GM21360 (cell line): ENCODE measurements around the gene CHFR.
"Not testable (repeated sequence)": the region's sequence is repeated elsewhere in the genome, so short reads cannot be mapped to it uniquely, and the experiment has no call there.

Experiments
- ATAC-seq: cut with Tn5 transposase; IDR thresholded peaks from one replicate; pipeline ENCODE4 v1.9.1; 2021; ENCODE audit warnings: mild to moderate bottlenecking, moderate library complexity; ENCODE audit not compliant: unreplicated experiment

Gene CHFR, protein sequence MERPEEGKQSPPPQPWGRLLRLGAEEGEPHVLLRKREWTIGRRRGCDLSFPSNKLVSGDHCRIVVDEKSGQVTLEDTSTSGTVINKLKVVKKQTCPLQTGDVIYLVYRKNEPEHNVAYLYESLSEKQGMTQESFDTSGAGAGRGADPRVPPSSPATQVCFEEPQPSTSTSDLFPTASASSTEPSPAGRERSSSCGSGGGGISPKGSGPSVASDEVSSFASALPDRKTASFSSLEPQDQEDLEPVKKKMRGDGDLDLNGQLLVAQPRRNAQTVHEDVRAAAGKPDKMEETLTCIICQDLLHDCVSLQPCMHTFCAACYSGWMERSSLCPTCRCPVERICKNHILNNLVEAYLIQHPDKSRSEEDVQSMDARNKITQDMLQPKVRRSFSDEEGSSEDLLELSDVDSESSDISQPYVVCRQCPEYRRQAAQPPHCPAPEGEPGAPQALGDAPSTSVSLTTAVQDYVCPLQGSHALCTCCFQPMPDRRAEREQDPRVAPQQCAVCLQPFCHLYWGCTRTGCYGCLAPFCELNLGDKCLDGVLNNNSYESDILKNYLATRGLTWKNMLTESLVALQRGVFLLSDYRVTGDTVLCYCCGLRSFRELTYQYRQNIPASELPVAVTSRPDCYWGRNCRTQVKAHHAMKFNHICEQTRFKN

DNA sequence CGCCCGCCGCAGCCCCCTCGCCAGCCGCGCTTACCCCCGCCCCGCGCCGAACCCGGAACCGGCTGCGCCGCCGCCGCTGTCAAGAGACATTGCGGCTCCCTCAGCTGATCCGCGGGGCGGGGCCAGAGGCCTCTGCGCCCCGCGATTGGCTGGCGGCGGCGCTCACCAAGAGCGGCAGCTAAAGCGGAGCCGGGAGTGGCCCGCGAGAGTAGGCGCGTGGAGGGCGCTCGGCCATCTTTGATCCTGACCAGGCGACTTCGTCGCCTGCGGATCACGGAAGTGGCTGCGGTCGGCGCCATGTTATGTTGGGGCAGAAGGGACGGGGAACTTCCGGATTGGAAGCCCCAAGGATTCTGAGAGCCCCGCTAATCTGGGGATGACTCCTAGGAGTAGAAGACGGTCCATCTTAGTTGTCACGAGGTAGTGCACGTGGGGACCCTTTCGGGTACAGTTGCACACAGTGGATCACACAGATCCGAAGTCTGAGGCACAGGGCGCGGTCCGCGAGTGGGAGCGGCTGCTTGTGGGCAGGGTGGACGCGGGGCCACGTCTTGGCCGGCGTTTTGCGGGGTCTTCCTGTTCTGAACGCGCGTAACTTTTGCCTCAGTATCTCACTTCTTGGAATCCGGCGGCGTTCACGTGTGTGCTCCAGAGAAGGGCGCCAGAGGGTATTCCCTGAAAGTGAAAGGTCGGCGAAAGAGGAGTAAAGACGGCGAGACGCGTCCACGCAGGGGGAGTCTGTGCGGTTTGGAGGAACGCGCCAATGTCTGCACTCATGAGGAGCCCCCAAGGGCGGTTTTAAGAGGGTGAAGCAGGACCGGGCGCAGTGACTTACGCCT is at the start of gene CHFR:
TSS of gene CHFR (minus strand) at position 93 of the 839 bp plus-strand sequence. CDS start 277 bp downstream, outside the sequence.
- ATAC-seq, result peak; percentile 99

DNA sequence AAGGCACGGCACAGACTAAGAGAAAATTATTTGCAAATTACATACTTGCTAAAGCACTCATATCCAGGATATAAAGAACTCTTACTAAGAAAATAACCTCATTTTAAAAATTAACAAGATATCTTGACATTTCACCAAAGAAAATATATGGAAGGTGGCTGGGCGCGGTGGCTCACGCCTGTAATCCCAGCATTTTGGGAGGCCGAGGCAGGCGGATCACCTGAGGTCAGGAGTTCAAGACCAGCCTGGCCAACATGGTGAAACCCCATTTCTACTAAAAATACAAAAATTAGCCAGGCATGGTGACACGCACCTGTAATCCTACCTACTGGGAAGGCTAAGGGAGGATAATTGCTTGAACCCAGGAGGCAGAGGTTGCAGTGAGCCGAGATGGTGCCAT is 49.5 kb upstream of the CHFR start:
- not testable (repeated sequence) for ATAC-seq

GRCh38 chr12:132936163-132936562 is 48.8 kb upstream of the CHFR start:
- no peak for ATAC-seq

- ATAC-seq, result no peak
Observed at GRCh38 chr12:132926415-132926833, 39.0 kb upstream of the CHFR start.

GRCh38 chr12:132925597-132926414 is 38.4 kb upstream of the CHFR start:
- no peak for ATAC-seq

DNA sequence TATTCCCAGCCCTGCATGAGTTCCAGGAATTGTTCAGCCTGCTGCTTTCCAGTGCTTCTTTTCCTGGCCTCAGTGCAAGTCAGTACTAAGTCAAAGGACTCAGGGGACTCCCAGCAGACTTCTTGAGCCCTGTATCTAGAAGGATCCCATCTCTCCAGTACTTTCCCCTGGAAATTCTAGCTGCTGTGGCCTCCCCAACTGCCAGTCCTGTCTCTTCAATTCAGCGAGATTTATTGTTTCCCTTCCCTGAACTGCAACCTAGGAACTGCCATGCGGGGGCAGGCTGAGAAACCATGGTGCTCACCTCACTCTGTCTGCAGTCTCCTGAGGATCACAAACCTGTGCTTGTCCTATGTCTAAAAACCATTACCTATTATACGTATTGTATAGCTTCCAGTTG is 37.0 kb upstream of the CHFR start:
- no peak for ATAC-seq

GRCh38 chr12:132923356-132923909 is 36.0 kb upstream of the CHFR start:
- no peak for ATAC-seq

GRCh38 chr12:132922676-132923075 is 35.3 kb upstream of the CHFR start:
- no peak for ATAC-seq

- ATAC-seq, result no peak
Observed at GRCh38 chr12:132921685-132922084, 34.3 kb upstream of the CHFR start.

GRCh38 chr12:132918680-132919079 is 31.3 kb upstream of the CHFR start:
- no peak for ATAC-seq

GRCh38 chr12:132909030-132909368 is 21.6 kb upstream of the CHFR start:
- peak; percentile 15 for ATAC-seq

- ATAC-seq, result peak; percentile 93
Observed at GRCh38 chr12:132908145-132909029, 21.0 kb upstream of the CHFR start.

DNA sequence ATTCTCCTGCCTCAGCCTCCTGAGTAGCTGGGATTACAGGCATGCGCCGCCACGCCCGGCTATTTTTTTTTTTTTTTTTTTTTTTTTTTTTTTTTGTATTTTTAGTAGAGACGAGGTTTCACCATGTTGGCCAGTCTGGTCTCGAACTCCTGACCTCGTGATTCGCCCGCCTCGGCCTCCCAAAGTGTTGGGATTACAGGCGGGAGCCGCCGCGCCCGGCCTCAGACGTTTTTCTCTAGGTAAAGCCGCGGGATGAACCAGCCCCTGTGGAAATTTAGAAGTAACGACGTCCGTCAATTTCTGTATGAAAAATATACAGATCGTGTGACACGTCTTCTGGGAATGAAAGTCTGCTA is 20.4 kb upstream of the CHFR start:
- ATAC-seq, result not testable (repeated sequence)

DNA sequence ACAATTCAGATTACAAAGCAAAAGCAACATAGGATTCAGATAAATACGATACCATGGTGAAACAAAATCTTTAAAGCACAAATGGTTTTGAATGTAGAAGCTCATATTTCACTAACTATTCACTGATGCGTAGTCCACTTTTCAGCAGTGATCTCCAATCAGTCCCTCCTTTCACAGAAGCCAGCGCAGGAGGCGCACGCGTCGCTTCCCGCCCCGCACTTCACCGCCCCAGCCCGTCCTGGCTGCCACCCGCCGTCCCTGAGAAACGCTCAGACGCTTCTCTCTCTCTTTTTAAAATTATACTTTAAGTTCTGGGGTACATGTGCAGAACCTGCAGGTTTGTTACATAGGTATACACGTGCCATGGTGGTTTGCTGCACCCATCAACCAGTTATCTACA is 19.8 kb upstream of the CHFR start:
- no peak for ATAC-seq

GRCh38 chr12:132904718-132905328 is 17.4 kb upstream of the CHFR start:
- ATAC-seq, result no peak

DNA sequence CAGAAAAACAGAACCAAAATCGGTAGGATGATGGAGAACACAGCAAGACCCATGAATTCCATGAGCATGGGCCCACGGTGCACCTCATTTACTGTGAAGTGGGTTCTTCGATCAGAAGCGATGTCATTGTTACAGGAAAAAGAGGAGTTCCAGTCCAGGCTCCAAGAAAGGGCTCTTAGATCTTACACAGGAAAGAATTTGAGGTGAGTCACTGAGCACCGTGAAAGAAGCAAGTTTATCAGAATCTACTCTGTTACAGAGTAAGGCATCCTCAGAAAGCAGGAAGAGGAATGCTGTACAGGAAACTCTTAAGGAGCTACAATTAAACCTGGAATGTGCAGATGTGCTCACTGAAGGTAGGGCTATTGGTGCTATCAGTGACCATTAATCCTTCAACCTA is 11.6 kb upstream of the CHFR start:
- no peak for ATAC-seq

GRCh38 chr12:132888852-132889251 is 1.4 kb upstream of the CHFR start:
- no peak for ATAC-seq

DNA sequence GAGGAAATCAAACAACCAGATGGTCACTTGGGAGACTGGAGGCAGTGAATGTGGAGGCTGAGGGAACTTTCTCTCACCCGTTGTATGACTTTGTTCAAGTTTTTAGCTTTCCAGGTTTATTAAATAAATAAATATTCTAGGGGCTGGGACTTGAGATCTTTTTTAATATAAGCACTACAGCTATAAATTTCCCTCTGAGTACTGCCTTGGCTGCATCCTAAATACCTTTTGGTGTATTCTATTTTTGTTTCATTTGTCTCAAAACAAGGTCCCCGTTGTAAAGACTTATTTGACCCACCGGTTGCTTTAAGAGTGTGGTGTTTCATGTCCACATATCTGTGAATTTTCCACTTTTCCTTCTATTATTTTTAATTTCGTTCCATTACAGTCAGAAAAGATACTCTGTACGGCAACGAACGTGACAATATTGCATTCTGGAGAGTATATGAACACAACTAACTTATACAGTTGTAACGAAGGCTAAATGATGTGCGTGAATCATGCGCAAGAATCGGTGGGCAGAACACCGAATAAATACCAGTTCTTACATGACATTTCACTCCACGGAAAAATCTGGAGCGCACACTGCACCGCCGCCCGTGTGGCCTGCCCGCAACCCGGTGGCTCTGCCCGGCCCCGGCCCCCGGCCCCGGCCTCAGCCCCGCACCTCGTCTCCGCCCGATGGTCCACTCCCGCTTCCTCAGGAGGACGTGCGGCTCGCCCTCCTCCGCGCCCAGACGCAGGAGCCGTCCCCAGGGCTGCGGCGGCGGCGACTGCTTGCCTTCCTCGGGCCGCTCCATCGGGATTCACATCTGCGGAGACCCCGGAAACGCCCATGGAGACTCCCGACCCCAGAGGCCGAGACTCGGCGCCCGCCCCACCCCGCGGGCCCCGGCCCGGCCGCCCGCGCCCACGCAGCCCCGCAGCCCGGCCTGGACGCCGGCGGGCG is 602 bp downstream of the CHFR start:
- peak; percentile 24 for ATAC-seq
